ENCODE measurements around the gene TCIRG1.
"Not testable (repeated sequence)": the region's sequence is repeated elsewhere in the genome, so short reads cannot be mapped to it uniquely, and the experiment has no call there.

- TF ChIP-seq CTCF (conservative IDR thresholded peaks at IDR 0.05); ZFX (IDR thresholded peaks at IDR 0.05): not testable (repeated sequence)
Measured at GRCh38 chr11:67994387-67994786, 44.4 kb upstream of the TCIRG1 start.
